ENCODE data around the gene TAS2R41.
"Not testable (repeated sequence)": the region's sequence is repeated elsewhere in the genome, so short reads cannot be mapped to it uniquely, and the experiment has no call there.

The TAS2R41 gene

GRCh38 chr7:143460271-143460979, 17.2 kb upstream of the TAS2R41 start:
- no peak for DNase-seq (ENCODE audit: low read depth in 2 of 2)
- H3K4me3 ChIP-seq (replicated peaks in 1 of 2; ENCODE audit: low read depth in 2 of 2, low read length in 2 of 2): no peak overlapping the region
- TF ChIP-seq, protein P1, sequence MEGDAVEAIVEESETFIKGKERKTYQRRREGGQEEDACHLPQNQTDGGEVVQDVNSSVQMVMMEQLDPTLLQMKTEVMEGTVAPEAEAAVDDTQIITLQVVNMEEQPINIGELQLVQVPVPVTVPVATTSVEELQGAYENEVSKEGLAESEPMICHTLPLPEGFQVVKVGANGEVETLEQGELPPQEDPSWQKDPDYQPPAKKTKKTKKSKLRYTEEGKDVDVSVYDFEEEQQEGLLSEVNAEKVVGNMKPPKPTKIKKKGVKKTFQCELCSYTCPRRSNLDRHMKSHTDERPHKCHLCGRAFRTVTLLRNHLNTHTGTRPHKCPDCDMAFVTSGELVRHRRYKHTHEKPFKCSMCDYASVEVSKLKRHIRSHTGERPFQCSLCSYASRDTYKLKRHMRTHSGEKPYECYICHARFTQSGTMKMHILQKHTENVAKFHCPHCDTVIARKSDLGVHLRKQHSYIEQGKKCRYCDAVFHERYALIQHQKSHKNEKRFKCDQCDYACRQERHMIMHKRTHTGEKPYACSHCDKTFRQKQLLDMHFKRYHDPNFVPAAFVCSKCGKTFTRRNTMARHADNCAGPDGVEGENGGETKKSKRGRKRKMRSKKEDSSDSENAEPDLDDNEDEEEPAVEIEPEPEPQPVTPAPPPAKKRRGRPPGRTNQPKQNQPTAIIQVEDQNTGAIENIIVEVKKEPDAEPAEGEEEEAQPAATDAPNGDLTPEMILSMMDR (IDR thresholded peaks at IDR 0.05; ENCODE audit: low read depth, low read length): no peak

- no peak for DNase-seq (ENCODE audit: low read depth in 2 of 2)
- TF ChIP-seq, protein P1 (IDR thresholded peaks at IDR 0.05; ENCODE audit: low read depth, low read length): no peak
- H3K4me3 ChIP-seq (replicated peaks in 1 of 2; ENCODE audit: low read depth in 2 of 2, low read length in 2 of 2): no peak overlapping the region
These were observed 15.6 kb upstream of the TAS2R41 start for GRCh38 chr7:143462045-143462444.

- H3K4me3 ChIP-seq (replicated peaks in 1 of 2; ENCODE audit: low read depth in 2 of 2, low read length in 2 of 2): no peak overlapping the region
- TF ChIP-seq, protein P1 (IDR thresholded peaks at IDR 0.05; ENCODE audit: low read depth, low read length): no peak
- DNase-seq (ENCODE audit: low read depth in 2 of 2): no peak
These were observed 14.1 kb upstream of the TAS2R41 start for GRCh38 chr7:143463556-143463955.

GRCh38 chr7:143463957-143464356, 13.7 kb upstream of the TAS2R41 start:
- TF ChIP-seq, protein P1 (IDR thresholded peaks at IDR 0.05; ENCODE audit: low read depth, low read length): no peak
- DNase-seq (ENCODE audit: low read depth in 2 of 2): no peak
- H3K4me3 ChIP-seq (replicated peaks in 1 of 2; ENCODE audit: low read depth in 2 of 2, low read length in 2 of 2): no peak overlapping the region

DNA sequence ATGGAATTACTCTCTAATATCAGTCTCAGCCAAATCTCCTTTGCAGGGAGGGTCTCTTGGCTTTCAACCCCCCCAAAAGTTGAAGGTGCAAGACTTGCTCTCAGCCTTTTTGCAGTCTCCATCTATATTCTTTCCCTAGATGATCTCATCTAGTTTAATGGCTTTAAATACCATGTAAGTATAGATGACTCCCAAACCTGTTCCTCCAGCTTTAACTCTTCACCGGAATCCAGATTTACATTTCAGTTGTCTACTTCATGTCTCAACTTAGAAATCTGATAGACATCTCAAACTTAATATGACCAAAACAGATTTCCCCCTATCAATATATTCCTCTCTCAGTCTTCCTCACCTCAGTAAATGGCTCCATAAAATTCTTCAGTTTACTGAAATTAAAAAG, 9.9 kb upstream of the TAS2R41 start:
- TF ChIP-seq, protein P1 (IDR thresholded peaks at IDR 0.05; ENCODE audit: low read depth, low read length): no peak
- H3K4me3 ChIP-seq (replicated peaks in 1 of 2; ENCODE audit: low read depth in 2 of 2, low read length in 2 of 2): no peak overlapping the region
- DNase-seq (ENCODE audit: low read depth in 2 of 2): no peak

DNA sequence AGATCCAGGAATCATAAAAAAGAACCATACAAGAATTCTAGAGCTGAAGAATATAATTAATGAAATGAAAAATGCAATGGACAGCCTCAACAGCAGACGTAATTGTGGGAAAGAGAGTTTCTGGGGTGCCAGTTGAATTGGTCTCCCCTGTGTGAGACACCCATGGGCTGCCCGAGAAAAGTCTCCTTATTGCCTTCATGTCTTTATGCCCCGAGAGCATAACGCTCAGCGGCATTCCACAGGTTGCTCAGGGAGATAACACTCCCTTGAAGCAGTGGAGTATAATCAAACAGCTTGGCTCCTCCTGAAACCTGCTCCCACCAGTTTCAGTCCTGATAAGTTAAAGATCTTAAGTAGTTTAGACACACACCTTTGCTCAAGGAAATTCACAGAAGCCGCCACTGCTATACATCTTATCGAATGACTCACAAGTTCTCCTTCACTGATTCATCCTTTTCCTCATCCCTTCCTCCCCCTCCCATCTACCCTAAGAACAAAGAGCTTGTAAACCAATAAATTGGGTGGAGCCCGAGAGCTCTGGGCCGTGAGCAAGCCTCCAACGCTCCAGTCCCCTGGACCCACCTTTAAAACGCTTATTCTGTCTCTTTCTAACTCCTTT, 5.5 kb upstream of the TAS2R41 start:
- peak in 1 of 2 donors; percentile 59 for DNase-seq (ENCODE audit: low read depth in 2 of 2)
- not testable (repeated sequence) for H3K4me3 ChIP-seq (replicated peaks in 1 of 2; ENCODE audit: low read depth in 2 of 2, low read length in 2 of 2)

- no peak overlapping the region for H3K4me3 ChIP-seq (replicated peaks in 1 of 2; ENCODE audit: low read depth in 2 of 2, low read length in 2 of 2)
- TF ChIP-seq, protein P1 (IDR thresholded peaks at IDR 0.05; ENCODE audit: low read depth, low read length): no peak
- no peak for DNase-seq (ENCODE audit: low read depth in 2 of 2)
These were observed 1.5 kb downstream of the TAS2R41 start for GRCh38 chr7:143479055-143479766.
